Endothelial cell (in vitro differentiated cells): ENCODE data around the gene GLT6D1. TPM values are rescaled to one million over a fixed set of nuclear protein-coding genes. Genes with fewer than 3 reads are reported as not detected.

Source experiments
- DNase-seq: peaks from one replicate; pipeline ENCODE4 v3.0.0; 2021; ENCODE audit warnings: low spot score
- H3K27ac Mint-ChIP-seq: one replicate; pipeline ENCODE4 v1.8.0; 2021; ENCODE audit warnings: mixed read lengths, inconsistent platforms; ENCODE audit not compliant: unreplicated experiment
- H3K27me3 Mint-ChIP-seq: one replicate; pipeline ENCODE4 v1.8.0; 2021; ENCODE audit warnings: mild to moderate bottlenecking, moderate library complexity, mixed read lengths, inconsistent platforms; ENCODE audit not compliant: unreplicated experiment
- H3K36me3 Mint-ChIP-seq: one replicate; pipeline ENCODE4 v1.8.0; 2021; ENCODE audit warnings: mild to moderate bottlenecking, low read depth, mixed read lengths, inconsistent platforms; ENCODE audit not compliant: unreplicated experiment
- H3K4me1 Mint-ChIP-seq: one replicate; pipeline ENCODE4 v1.8.0; 2021; ENCODE audit warnings: mild to moderate bottlenecking, mixed read lengths, inconsistent platforms; ENCODE audit not compliant: unreplicated experiment
- H3K4me3 Mint-ChIP-seq: one replicate; pipeline ENCODE4 v1.8.0; 2021; ENCODE audit warnings: mild to moderate bottlenecking, mixed read lengths, inconsistent platforms; ENCODE audit not compliant: unreplicated experiment
- H3K9me3 Mint-ChIP-seq: one replicate; pipeline ENCODE4 v1.8.0; 2021; ENCODE audit warnings: mixed read lengths, inconsistent platforms; ENCODE audit not compliant: unreplicated experiment
- CTCF ChIP-seq: fragments of 200-600 bp; sonication (generic); IDR thresholded peaks from one replicate; pipeline ENCODE4 v1.5.0; 2021; ENCODE audit warnings: antibody characterized with exemption; ENCODE audit not compliant: unreplicated experiment
- long read RNA-seq: library from polyadenylated mRNA; unstranded; transcript quantifications from one replicate; pipeline ENCODE4 v2.0.0, GENCODE V29; 2020; ENCODE audit not compliant: unreplicated experiment
- total RNA-seq: library from RNA; stranded (reverse); fragmentation: NEBNext Ultra II Directional; extraction: Animal tissue kit (Norgen Biotek cat#: 25700); gene quantifications from one replicate; pipeline ENCODE4 v1.2.1, GENCODE V29; 2021; ENCODE audit not compliant: unreplicated experiment

The GLT6D1 gene
- total RNA-seq, result not detected
- long read RNA-seq, result 0 reads

GRCh38 chr9:135639196-135639595, at the start of gene GLT6D1:
TSS of gene GLT6D1 (minus strand) at chr9:135639540. CDS start at chr9:135639187, 353 bp downstream.
- no peak for TF ChIP-seq CTCF
- Mint-ChIP-seq H3K4me1 (no peaks in the 10 kb centered on the region), H3K9me3 (peaks cover 17% of the 10 kb centered on the region), H3K4me3 (no peak within 1 kb of the TSS), H3K27ac (no peak within 1 kb of the TSS), H3K27me3 (no peaks in the 10 kb centered on the region), H3K36me3 (peaks cover 21% of the 10 kb centered on the region)
- no peak for DNase-seq

GRCh38 chr9:135689011-135689410, 49.7 kb upstream of the GLT6D1 start:
- H3K27ac Mint-ChIP-seq, result no peak overlapping the region
- no peaks in the 10 kb centered on the region for H3K9me3 Mint-ChIP-seq
- no peak for TF ChIP-seq CTCF
- no peak for DNase-seq
- H3K4me3 Mint-ChIP-seq, result no peak overlapping the region
- H3K36me3 Mint-ChIP-seq, result no peaks in the 10 kb centered on the region
- peaks cover 3% of the 10 kb centered on the region for H3K27me3 Mint-ChIP-seq
- no peaks in the 10 kb centered on the region for H3K4me1 Mint-ChIP-seq

- H3K27ac Mint-ChIP-seq, result no peak overlapping the region
- H3K27me3 Mint-ChIP-seq, result peaks cover 5% of the 10 kb centered on the region
- no peak overlapping the region for H3K4me3 Mint-ChIP-seq
- H3K36me3 Mint-ChIP-seq, result no peaks in the 10 kb centered on the region
- H3K4me1 Mint-ChIP-seq, result no peaks in the 10 kb centered on the region
- TF ChIP-seq CTCF, result no peak
- DNase-seq, result no peak
- H3K9me3 Mint-ChIP-seq, result no peaks in the 10 kb centered on the region
These were observed 47.9 kb upstream of the GLT6D1 start for GRCh38 chr9:135687216-135687615.

GRCh38 chr9:135684691-135685090, 45.4 kb upstream of the GLT6D1 start:
- TF ChIP-seq CTCF, result no peak
- H3K4me3 Mint-ChIP-seq, result no peak overlapping the region
- no peaks in the 10 kb centered on the region for H3K9me3 Mint-ChIP-seq
- no peak overlapping the region for H3K27ac Mint-ChIP-seq
- peaks cover 9% of the 10 kb centered on the region for H3K27me3 Mint-ChIP-seq
- no peaks in the 10 kb centered on the region for H3K4me1 Mint-ChIP-seq
- no peaks in the 10 kb centered on the region for H3K36me3 Mint-ChIP-seq
- DNase-seq, result no peak

GRCh38 chr9:135683401-135684034, 44.2 kb upstream of the GLT6D1 start:
- H3K27ac Mint-ChIP-seq, result no peak overlapping the region
- no peak for TF ChIP-seq CTCF
- H3K27me3 Mint-ChIP-seq, result peaks cover 11% of the 10 kb centered on the region
- no peaks in the 10 kb centered on the region for H3K9me3 Mint-ChIP-seq
- H3K4me1 Mint-ChIP-seq, result no peaks in the 10 kb centered on the region
- H3K36me3 Mint-ChIP-seq, result no peaks in the 10 kb centered on the region
- DNase-seq, result no peak
- H3K4me3 Mint-ChIP-seq, result no peak overlapping the region
